ENCODE measurements around the gene PCDHGA1. TPM values are rescaled to one million over a fixed set of nuclear protein-coding genes. Genes with fewer than 3 reads are reported as not detected.
"Not testable (repeated sequence)": the region's sequence is repeated elsewhere in the genome, so short reads cannot be mapped to it uniquely, and the experiment has no call there.

PCDHGA1 gene
- total RNA-seq, 1 donor from 2014 or later: 0.07 TPM

DNA sequence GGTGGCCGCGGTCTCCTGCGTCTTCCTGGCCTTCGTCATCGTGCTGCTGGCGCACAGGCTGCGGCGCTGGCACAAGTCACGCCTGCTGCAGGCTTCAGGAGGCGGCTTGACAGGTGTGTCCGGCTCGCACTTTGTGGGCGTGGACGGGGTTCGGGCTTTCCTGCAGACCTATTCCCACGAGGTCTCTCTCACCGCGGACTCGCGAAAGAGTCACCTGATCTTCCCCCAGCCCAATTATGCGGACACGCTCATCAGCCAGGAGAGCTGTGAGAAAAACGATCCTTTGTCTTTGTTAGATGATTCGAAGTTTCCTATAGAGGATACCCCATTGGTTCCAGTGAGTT, 84.9 kb downstream of the PCDHGA1 start:
- H3K4me3 Mint-ChIP-seq; H3K27ac Mint-ChIP-seq; H3K36me3 Mint-ChIP-seq (ENCODE audit: low read depth); intact Hi-C loops (cut with micrococcal nuclease): not testable (repeated sequence)
- peak; percentile 51 for DNase-seq
- peaks cover 26% of the 10 kb centered on the region for H3K9me3 Mint-ChIP-seq
- H3K27me3 Mint-ChIP-seq: peaks cover 52% of the 10 kb centered on the region
- H3K4me1 Mint-ChIP-seq: peaks cover 18% of the 10 kb centered on the region

GRCh38 chr5:141417494-141418172, 87.3 kb downstream of the PCDHGA1 start, which contains the start of gene PCDHGB7:
PCDHGB7 (plus strand) TSS chr5:141417677; CDS start chr5:141417860, 183 bp downstream.
- peak; percentile 87 for DNase-seq
- intact Hi-C loops (cut with micrococcal nuclease); H3K36me3 Mint-ChIP-seq (ENCODE audit: low read depth): not testable (repeated sequence)
- peaks cover 28% of the 10 kb centered on the region for H3K4me1 Mint-ChIP-seq
- peak within 1 kb of the TSS; percentile 53 for H3K27ac Mint-ChIP-seq
- H3K9me3 Mint-ChIP-seq: peaks cover 42% of the 10 kb centered on the region
- H3K27me3 Mint-ChIP-seq: peaks cover 66% of the 10 kb centered on the region
- H3K4me3 Mint-ChIP-seq: peak within 1 kb of the TSS; percentile 82

GRCh38 chr5:141419074-141419880, 89.0 kb downstream of the PCDHGA1 start:
- Mint-ChIP-seq H3K4me3 (no peak overlapping the region), H3K27me3 (peaks cover 61% of the 10 kb centered on the region), H3K27ac (peak overlapping the region; percentile 50), H3K4me1 (peaks cover 20% of the 10 kb centered on the region), H3K36me3 (ENCODE audit: low read depth) (peaks cover 5% of the 10 kb centered on the region), H3K9me3 (peaks cover 35% of the 10 kb centered on the region)
- DNase-seq: peak; percentile 50
- intact Hi-C loops (cut with micrococcal nuclease): no loop called here

- peaks cover 18% of the 10 kb centered on the region for H3K4me1 Mint-ChIP-seq
- H3K9me3 Mint-ChIP-seq: peaks cover 31% of the 10 kb centered on the region
- peak; percentile 85 for DNase-seq
- intact Hi-C loops (cut with micrococcal nuclease): loop anchor here (2.0 to 5.0 kb wide), 3 partner anchors 56 to 104 kb away; partner anchors contain the start of gene PCDHGC3
- peaks cover 53% of the 10 kb centered on the region for H3K27me3 Mint-ChIP-seq
- peak within 1 kb of the TSS; percentile 84 for H3K4me3 Mint-ChIP-seq
- peak within 1 kb of the TSS; percentile 30 for H3K27ac Mint-ChIP-seq
- peaks cover 5% of the 10 kb centered on the region for H3K36me3 Mint-ChIP-seq (ENCODE audit: low read depth)
Measured at GRCh38 chr5:141420855-141421488, 90.7 kb downstream of the PCDHGA1 start, which contains the start of gene PCDHGA11. PCDHGA11 (plus strand) TSS chr5:141421051; CDS start chr5:141421228, 177 bp downstream.

- no peak overlapping the region for H3K27ac Mint-ChIP-seq
Measured at GRCh38 chr5:141421489-141421855, 91.2 kb downstream of the PCDHGA1 start.

DNA sequence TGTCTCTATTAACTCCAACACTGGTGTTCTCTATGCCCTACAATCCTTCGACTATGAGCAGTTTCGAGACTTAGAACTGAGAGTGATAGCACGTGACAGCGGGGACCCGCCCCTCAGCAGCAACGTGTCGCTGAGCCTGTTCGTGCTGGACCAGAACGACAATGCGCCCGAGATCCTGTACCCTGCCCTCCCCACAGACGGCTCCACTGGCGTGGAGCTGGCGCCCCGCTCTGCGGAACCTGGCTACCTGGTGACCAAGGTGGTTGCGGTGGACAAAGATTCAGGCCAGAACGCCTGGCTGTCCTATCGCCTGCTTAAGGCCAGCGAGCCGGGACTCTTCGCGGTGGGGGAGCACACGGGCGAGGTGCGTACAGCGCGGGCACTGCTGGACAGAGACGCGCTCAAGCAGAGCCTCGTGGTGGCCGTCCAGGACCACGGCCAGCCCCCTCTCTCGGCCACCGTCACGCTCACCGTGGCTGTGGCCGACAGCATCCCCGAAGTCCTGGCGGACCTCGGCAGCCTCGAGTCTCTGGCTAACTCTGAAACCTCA, 92.5 kb downstream of the PCDHGA1 start:
- Mint-ChIP-seq H3K36me3 (ENCODE audit: low read depth) (peaks cover 4% of the 10 kb centered on the region), H3K9me3 (peaks cover 30% of the 10 kb centered on the region), H3K4me1 (peaks cover 18% of the 10 kb centered on the region), H3K4me3 (no peak overlapping the region), H3K27ac (no peak overlapping the region), H3K27me3 (peaks cover 47% of the 10 kb centered on the region)
- intact Hi-C loops (cut with micrococcal nuclease): loop anchor here (5.0 kb wide), 1 partner anchor 54 kb away; the partner anchor contains the start of gene PCDHGC3
- peak; percentile 46 for DNase-seq

More at GRCh38 chr5:141421489-141421855, 91.2 kb downstream of the PCDHGA1 start:
- no peak for DNase-seq
- intact Hi-C loops (cut with micrococcal nuclease): loop anchor here (2.0 to 5.0 kb wide), 3 partner anchors 56 to 103 kb away; partner anchors contain the start of gene PCDHGC3
- Mint-ChIP-seq H3K4me3 (peak overlapping the region; percentile 84), H3K27me3 (peaks cover 49% of the 10 kb centered on the region), H3K9me3 (peaks cover 31% of the 10 kb centered on the region), H3K36me3 (ENCODE audit: low read depth) (peaks cover 5% of the 10 kb centered on the region), H3K4me1 (peaks cover 18% of the 10 kb centered on the region)

GRCh38 chr5:141427783-141428426, 97.6 kb downstream of the PCDHGA1 start:
- Mint-ChIP-seq H3K36me3 (ENCODE audit: low read depth) (peaks cover 4% of the 10 kb centered on the region), H3K4me1 (peaks cover 3% of the 10 kb centered on the region), H3K27ac (no peak overlapping the region), H3K4me3 (no peak overlapping the region), H3K9me3 (peaks cover 9% of the 10 kb centered on the region), H3K27me3 (peaks cover 32% of the 10 kb centered on the region)
- DNase-seq: no peak
- intact Hi-C loops (cut with micrococcal nuclease): no loop called here

DNA sequence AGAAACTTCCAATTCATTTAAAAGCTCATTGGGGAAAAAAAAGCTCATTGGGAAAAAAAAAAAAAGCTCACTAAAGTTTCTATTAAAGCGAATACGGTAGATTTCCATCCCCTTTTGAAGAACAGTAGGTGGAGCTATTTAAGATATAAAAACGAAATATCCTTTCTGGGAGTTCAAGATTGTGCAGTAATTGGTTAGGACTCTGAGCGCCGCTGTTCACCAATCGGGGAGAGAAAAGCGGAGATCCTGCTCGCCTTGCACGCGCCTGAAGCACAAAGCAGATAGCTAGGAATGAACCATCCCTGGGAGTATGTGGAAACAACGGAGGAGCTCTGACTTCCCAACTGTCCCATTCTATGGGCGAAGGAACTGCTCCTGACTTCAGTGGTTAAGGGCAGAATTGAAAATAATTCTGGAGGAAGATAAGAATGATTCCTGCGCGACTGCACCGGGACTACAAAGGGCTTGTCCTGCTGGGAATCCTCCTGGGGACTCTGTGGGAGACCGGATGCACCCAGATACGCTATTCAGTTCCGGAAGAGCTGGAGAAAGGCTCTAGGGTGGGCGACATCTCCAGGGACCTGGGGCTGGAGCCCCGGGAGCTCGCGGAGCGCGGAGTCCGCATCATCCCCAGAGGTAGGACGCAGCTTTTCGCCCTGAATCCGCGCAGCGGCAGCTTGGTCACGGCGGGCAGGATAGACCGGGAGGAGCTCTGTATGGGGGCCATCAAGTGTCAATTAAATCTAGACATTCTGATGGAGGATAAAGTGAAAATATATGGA, 100.2 kb downstream of the PCDHGA1 start, which contains the start of gene PCDHGA12:
Gene PCDHGA12 (plus strand): TSS at position 176 of the 782 bp plus-strand sequence. CDS start 253 bp downstream, at position 429.
- H3K4me3 Mint-ChIP-seq: peak within 1 kb of the TSS; percentile 78
- intact Hi-C loops (cut with micrococcal nuclease): no loop called here

DNA sequence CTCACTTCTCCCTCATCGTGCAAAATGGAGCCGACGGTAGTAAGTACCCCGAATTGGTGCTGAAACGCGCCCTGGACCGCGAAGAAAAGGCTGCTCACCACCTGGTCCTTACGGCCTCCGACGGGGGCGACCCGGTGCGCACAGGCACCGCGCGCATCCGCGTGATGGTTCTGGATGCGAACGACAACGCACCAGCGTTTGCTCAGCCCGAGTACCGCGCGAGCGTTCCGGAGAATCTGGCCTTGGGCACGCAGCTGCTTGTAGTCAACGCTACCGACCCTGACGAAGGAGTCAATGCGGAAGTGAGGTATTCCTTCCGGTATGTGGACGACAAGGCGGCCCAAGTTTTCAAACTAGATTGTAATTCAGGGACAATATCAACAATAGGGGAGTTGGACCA, 101.0 kb downstream of the PCDHGA1 start:
- DNase-seq: peak; percentile 62
- peaks cover 24% of the 10 kb centered on the region for H3K27me3 Mint-ChIP-seq
- H3K4me3 Mint-ChIP-seq: peak overlapping the region; percentile 78
- H3K9me3 Mint-ChIP-seq: peaks cover 9% of the 10 kb centered on the region
- H3K36me3 Mint-ChIP-seq (ENCODE audit: low read depth): peaks cover 4% of the 10 kb centered on the region
- peaks cover 3% of the 10 kb centered on the region for H3K4me1 Mint-ChIP-seq
- no peak overlapping the region for H3K27ac Mint-ChIP-seq
- intact Hi-C loops (cut with micrococcal nuclease): no loop called here

More for the DNA sequence above, 100.2 kb downstream of the PCDHGA1 start, which contains the start of gene PCDHGA12:
- DNase-seq: peak; percentile 72
- Mint-ChIP-seq H3K27ac (peak within 1 kb of the TSS; percentile 69), H3K9me3 (peaks cover 9% of the 10 kb centered on the region), H3K4me1 (peaks cover 3% of the 10 kb centered on the region), H3K27me3 (peaks cover 22% of the 10 kb centered on the region), H3K36me3 (ENCODE audit: low read depth) (peaks cover 4% of the 10 kb centered on the region)

DNA sequence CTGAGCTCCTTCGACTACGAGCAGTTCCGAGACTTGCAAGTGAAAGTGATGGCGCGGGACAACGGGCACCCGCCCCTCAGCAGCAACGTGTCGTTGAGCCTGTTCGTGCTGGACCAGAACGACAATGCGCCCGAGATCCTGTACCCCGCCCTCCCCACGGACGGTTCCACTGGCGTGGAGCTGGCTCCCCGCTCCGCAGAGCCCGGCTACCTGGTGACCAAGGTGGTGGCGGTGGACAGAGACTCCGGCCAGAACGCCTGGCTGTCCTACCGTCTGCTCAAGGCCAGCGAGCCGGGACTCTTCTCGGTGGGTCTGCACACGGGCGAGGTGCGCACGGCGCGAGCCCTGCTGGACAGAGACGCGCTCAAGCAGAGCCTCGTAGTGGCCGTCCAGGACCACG, 102.0 kb downstream of the PCDHGA1 start:
- DNase-seq; H3K4me1 Mint-ChIP-seq; H3K27ac Mint-ChIP-seq; H3K36me3 Mint-ChIP-seq (ENCODE audit: low read depth); intact Hi-C loops (cut with micrococcal nuclease); H3K9me3 Mint-ChIP-seq: not testable (repeated sequence)
- Mint-ChIP-seq H3K4me3 (peak overlapping the region; percentile 51), H3K27me3 (peaks cover 26% of the 10 kb centered on the region)

GRCh38 chr5:141432726-141433125, 102.4 kb downstream of the PCDHGA1 start:
- H3K27ac Mint-ChIP-seq; H3K4me3 Mint-ChIP-seq; DNase-seq; H3K4me1 Mint-ChIP-seq; H3K9me3 Mint-ChIP-seq; intact Hi-C loops (cut with micrococcal nuclease); H3K36me3 Mint-ChIP-seq (ENCODE audit: low read depth): not testable (repeated sequence)
- peaks cover 27% of the 10 kb centered on the region for H3K27me3 Mint-ChIP-seq

- intact Hi-C loops (cut with micrococcal nuclease): no loop called here
- Mint-ChIP-seq H3K27me3 (peaks cover 27% of the 10 kb centered on the region), H3K9me3 (peaks cover 9% of the 10 kb centered on the region), H3K36me3 (ENCODE audit: low read depth) (peaks cover 4% of the 10 kb centered on the region), H3K4me1 (peaks cover 3% of the 10 kb centered on the region), H3K4me3 (no peak overlapping the region), H3K27ac (no peak overlapping the region)
- DNase-seq: no peak
Measured at GRCh38 chr5:141434006-141434405, 103.7 kb downstream of the PCDHGA1 start.
